Upper lobe of right lung (tissue), 1 donor: ENCODE measurements around the gene FBN3. TPM values are rescaled to one million over a fixed set of nuclear protein-coding genes. Genes with fewer than 3 reads are reported as not detected.
A peak's percentile ranks its signal among the peaks of the same experiment; 100 is the strongest.
"Not testable (repeated sequence)": the region's sequence is repeated elsewhere in the genome, so short reads cannot be mapped to it uniquely, and the experiment has no call there.

Experiments
- ATAC-seq: fragments of 200-7000 bp; cut with Tn5 transposase; one replicate; pipeline ENCODE4 v1.9.1; 2020; ENCODE audit warnings: mild to moderate bottlenecking, moderate library complexity
- DNase-seq: peaks from one replicate; pipeline ENCODE4 v3.0.0-alpha.2; 2020
- H3K27ac ChIP-seq: fragments of 200-600 bp; one replicate; pipeline ENCODE4 v1.8.0; 2022
- H3K27me3 ChIP-seq: fragments of 200-600 bp; one replicate; pipeline ENCODE4 v1.8.0; 2022; ENCODE audit warnings: mild to moderate bottlenecking
- H3K36me3 ChIP-seq: fragments of 200-600 bp; one replicate; pipeline ENCODE4 v1.8.0; 2022
- H3K4me1 ChIP-seq: fragments of 200-600 bp; one replicate; pipeline ENCODE4 v1.8.0; 2022
- H3K4me3 ChIP-seq: fragments of 200-600 bp; one replicate; pipeline ENCODE4 v1.8.0; 2022; ENCODE audit warnings: mild to moderate bottlenecking
- H3K9me3 ChIP-seq: fragments of 200-600 bp; one replicate; pipeline ENCODE4 v1.8.0; 2022
- intact Hi-C: fragments of 100-400 bp; cut with DNase I; formaldehyde crosslinking; loops from one replicate; pipeline ENCODE4 v1.11.0; 2022
- total RNA-seq: library from RNA; stranded (reverse); fragmentation: NEBNext Ultra II Directional; extraction: Animal tissue kit (Norgen Biotek cat#: 25700); gene quantifications from one replicate; pipeline ENCODE4 v1.2.1, GENCODE V29; 2021
- TF ChIP-seq, protein P1 (sequence below): fragments of 200-600 bp; IDR thresholded peaks from one replicate; pipeline ENCODE4 v1.8.0; 2022; ENCODE audit warnings: antibody characterized with exemption
- donor health status: DM: no; HTN: yes; CAD: no; lungs with severe emphysema.

Gene FBN3
- total RNA-seq, 1 donor from 2014 or later = 8.5 TPM

DNA sequence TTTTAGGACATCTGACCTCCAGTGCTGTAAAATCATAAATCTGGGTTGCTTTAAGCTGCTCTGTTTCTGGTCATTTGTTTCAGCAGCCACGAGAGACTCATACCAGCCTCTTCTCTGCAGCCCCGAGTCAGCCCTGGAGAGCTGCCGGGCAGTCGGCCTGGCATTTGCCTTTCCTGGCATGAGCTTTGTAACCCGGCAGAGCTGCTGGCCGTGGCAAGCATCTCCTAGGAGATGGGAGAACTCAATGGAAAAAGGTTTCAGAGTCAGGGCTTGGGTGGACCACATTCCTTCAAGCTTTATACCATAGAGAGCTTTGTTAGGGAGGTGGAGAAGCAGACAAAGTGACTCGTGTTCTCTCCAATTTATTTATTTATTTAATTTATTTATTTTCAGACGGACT is 118.4 kb downstream of the FBN3 start:
- no peaks in the 10 kb centered on the region for H3K9me3 ChIP-seq
- H3K27ac ChIP-seq = no peak overlapping the region
- intact Hi-C loops = no loop called here
- DNase-seq (no peak), ATAC-seq (no peak)
- H3K36me3 ChIP-seq = no peaks in the 10 kb centered on the region
- H3K4me1 ChIP-seq = no peaks in the 10 kb centered on the region
- H3K4me3 ChIP-seq = no peak overlapping the region
- TF ChIP-seq, protein P1, sequence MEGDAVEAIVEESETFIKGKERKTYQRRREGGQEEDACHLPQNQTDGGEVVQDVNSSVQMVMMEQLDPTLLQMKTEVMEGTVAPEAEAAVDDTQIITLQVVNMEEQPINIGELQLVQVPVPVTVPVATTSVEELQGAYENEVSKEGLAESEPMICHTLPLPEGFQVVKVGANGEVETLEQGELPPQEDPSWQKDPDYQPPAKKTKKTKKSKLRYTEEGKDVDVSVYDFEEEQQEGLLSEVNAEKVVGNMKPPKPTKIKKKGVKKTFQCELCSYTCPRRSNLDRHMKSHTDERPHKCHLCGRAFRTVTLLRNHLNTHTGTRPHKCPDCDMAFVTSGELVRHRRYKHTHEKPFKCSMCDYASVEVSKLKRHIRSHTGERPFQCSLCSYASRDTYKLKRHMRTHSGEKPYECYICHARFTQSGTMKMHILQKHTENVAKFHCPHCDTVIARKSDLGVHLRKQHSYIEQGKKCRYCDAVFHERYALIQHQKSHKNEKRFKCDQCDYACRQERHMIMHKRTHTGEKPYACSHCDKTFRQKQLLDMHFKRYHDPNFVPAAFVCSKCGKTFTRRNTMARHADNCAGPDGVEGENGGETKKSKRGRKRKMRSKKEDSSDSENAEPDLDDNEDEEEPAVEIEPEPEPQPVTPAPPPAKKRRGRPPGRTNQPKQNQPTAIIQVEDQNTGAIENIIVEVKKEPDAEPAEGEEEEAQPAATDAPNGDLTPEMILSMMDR = no peak
- H3K27me3 ChIP-seq = no peaks in the 10 kb centered on the region

DNA sequence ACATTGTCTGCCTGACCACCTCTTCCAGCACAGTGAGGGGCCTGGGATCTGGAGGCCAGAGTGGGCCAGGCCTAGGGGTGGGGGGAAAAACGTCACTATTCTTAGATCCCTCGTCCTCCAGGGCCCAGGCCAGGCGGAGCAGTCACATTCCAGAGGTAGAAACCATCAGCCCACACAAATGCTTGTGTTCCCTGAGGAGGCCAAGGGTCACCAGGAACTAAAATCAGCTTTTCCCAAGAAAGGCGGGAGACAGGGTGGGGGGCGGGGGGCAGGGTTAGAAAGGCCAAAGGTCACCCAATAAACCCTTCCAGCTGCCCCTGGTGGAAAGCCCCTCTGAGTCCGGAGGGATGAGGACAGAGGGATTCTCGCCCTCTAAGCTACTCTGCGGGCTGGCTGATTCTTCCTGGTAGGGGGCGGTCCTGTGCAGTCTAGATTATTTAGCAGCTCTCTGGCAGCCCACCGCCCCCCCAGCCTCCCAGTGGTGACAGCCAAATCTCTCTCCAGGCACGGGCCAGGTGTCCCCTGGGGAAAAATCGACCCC is 120.4 kb downstream of the FBN3 start:
- no peaks in the 10 kb centered on the region for H3K36me3 ChIP-seq
- intact Hi-C loops = no loop called here
- TF ChIP-seq, protein P1 = no peak
- no peaks in the 10 kb centered on the region for H3K9me3 ChIP-seq
- ATAC-seq (no peak), DNase-seq (no peak)
- no peaks in the 10 kb centered on the region for H3K27me3 ChIP-seq
- H3K27ac ChIP-seq = no peak overlapping the region
- no peak overlapping the region for H3K4me3 ChIP-seq
- no peaks in the 10 kb centered on the region for H3K4me1 ChIP-seq

DNA sequence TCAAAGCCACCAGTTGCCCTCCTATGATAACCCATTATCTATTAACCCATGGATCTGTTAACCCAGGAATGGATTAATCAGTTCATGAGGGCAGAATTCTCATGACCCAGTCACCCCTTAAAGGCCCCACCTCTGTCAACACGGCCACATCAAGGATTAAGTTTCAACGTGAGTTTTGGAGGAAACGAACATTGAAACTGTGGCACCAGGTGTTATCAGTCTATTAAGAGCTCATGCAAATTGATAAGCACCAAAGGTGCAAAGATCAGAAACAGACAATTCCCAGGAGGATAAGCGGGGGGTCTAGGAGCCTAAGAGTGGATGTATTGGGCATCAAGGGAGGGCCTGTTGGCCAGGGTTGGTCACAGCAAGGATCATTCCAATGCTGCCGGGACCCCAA is 124.1 kb downstream of the FBN3 start:
- intact Hi-C loops = no loop called here
- Histone ChIP-seq H3K9me3 (no peaks in the 10 kb centered on the region), H3K36me3 (no peaks in the 10 kb centered on the region), H3K27me3 (no peaks in the 10 kb centered on the region), H3K4me3 (no peak overlapping the region), H3K27ac (no peak overlapping the region), H3K4me1 (no peaks in the 10 kb centered on the region)
- DNase-seq = no peak
- TF ChIP-seq, protein P1 = no peak
- no peak for ATAC-seq

DNA sequence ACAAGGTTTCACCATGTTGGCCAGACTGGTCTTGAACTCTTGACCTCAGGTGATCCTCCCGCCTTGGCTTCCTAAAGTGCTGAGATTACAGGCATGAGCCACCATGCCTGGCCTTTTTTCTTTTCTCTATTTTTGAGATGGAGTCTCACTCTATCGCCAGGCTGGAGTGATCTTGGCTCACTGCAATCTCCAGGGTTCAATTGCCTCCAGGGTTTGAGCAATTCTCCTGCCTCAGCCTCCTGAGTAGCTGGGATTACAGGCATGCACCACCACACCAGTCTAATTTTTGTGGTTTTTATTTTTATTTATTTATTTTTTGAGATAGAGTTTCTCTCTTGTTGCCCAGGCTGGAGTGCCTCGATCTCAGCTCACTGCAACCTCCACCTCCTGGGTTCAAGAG is 125.1 kb downstream of the FBN3 start:
- H3K27ac ChIP-seq, H3K4me1 ChIP-seq, H3K4me3 ChIP-seq, intact Hi-C loops, H3K9me3 ChIP-seq, ATAC-seq, DNase-seq, H3K27me3 ChIP-seq, H3K36me3 ChIP-seq: not testable (repeated sequence)

DNA sequence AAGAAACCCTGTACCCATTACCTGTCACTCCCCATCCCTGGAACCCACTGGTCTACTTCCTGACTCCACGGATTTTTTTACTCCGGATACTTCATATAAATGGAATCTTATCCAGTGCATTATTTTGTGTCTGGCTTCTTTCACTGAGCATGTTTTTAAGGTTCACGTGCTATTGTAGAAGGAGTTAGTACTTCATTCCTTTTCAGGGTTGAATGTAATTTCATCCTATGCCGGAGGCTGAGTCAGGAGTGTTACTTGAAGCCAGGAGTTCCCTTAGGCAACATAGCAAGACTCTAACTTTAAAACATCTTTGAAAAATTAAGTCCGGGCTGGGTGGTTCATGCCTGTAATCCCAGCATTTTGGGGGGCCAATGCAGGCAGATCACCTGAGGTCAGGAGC is 126.0 kb downstream of the FBN3 start:
- no peaks in the 10 kb centered on the region for H3K9me3 ChIP-seq
- H3K36me3 ChIP-seq = no peaks in the 10 kb centered on the region
- TF ChIP-seq, protein P1 = no peak
- ATAC-seq (no peak), DNase-seq (no peak)
- no peak overlapping the region for H3K27ac ChIP-seq
- intact Hi-C loops = no loop called here
- no peak overlapping the region for H3K4me3 ChIP-seq
- H3K27me3 ChIP-seq = no peaks in the 10 kb centered on the region
- H3K4me1 ChIP-seq = no peaks in the 10 kb centered on the region

DNA sequence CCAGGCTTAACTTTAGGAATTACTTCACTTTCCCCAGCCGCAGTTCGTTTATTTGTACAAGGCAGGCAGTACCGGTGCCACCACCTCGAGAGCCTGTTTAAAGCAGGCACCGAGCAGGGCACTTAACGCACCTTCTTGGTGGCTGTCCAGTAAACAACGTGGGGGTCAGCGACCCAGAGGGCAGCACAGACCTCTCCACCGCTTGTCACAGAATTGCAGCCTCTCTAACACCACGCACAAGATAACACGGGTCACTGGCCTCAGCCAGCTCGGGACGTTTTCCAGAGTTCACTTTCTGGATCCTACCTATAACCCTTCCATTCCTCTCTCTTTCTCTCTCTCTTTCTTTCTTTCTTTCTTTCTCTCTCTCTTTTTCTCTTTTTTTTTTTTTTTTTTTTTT is 127.1 kb downstream of the FBN3 start:
- ATAC-seq (peak; percentile 89), DNase-seq (peak; percentile 81)
- TF ChIP-seq, protein P1 = no peak
- intact Hi-C loops = no loop called here
- no peaks in the 10 kb centered on the region for H3K4me1 ChIP-seq
- H3K27ac ChIP-seq = no peak overlapping the region
- H3K4me3 ChIP-seq = no peak overlapping the region
- H3K27me3 ChIP-seq = no peaks in the 10 kb centered on the region
- H3K9me3 ChIP-seq = no peaks in the 10 kb centered on the region
- H3K36me3 ChIP-seq = no peaks in the 10 kb centered on the region
